ENCODE data around the gene MTMR1. TPM values are rescaled to one million over a fixed set of nuclear protein-coding genes. Genes with fewer than 3 reads are reported as not detected.
A peak's percentile ranks its signal among the peaks of the same experiment; 100 is the strongest.

MTMR1 gene
- total RNA-seq, 1 donor from 2014 or later = 52.6 TPM

GRCh38 chrX:150715184-150715583 lies 22.0 kb downstream of the MTMR1 start:
- DNase-seq (no peak), ATAC-seq (ENCODE audit: low read depth) (no peak)
- POLR2A ChIA-PET = interaction anchor here (1.1 to 2.1 kb wide), 2 partner anchors 22 to 25 kb away, joined by 3 to 20 read pairs; partner anchors contain the start of gene MTMR1
- intact Hi-C loops (cut with micrococcal nuclease) = loop anchor here (10.0 kb wide), 1 partner anchor 50 kb away; no protein-coding TSS in a partner anchor
- peak overlapping the region; percentile 35 for H3K27ac Mint-ChIP-seq
- peaks cover 42% of the 10 kb centered on the region for H3K4me1 Mint-ChIP-seq
- no peak for TF ChIP-seq CTCF (IDR thresholded peaks at IDR 0.05)
- CTCF ChIA-PET = interaction anchor here (0.9 to 3.6 kb wide), 8 partner anchors 15 to 39 kb away, joined by 3 to 36 read pairs (median 4); no protein-coding TSS in a partner anchor
- peaks cover 13% of the 10 kb centered on the region for H3K36me3 Mint-ChIP-seq (ENCODE audit: low read depth)
- no peaks in the 10 kb centered on the region for H3K27me3 Mint-ChIP-seq
- H3K4me3 Mint-ChIP-seq = no peak overlapping the region
- H3K9me3 Mint-ChIP-seq = no peaks in the 10 kb centered on the region

GRCh38 chrX:150719621-150720020 lies 26.4 kb downstream of the MTMR1 start:
- Mint-ChIP-seq H3K4me3 (no peak overlapping the region), H3K9me3 (no peaks in the 10 kb centered on the region), H3K36me3 (ENCODE audit: low read depth) (peaks cover 27% of the 10 kb centered on the region), H3K4me1 (peaks cover 20% of the 10 kb centered on the region), H3K27ac (no peak overlapping the region), H3K27me3 (no peaks in the 10 kb centered on the region)
- intact Hi-C loops (cut with micrococcal nuclease) = loop anchor here (10.0 kb wide), 1 partner anchor 55 kb away; no protein-coding TSS in a partner anchor
- CTCF ChIA-PET = interaction anchor here (1.5 kb wide), 1 partner anchor 17 kb away, joined by 3 read pairs; no protein-coding TSS in a partner anchor
- DNase-seq (no peak), ATAC-seq (ENCODE audit: low read depth) (no peak)
- POLR2A ChIA-PET = interaction anchor here (0.8 kb wide), 1 partner anchor 27 kb away, joined by 3 read pairs; no protein-coding TSS in a partner anchor
- no peak for TF ChIP-seq CTCF (IDR thresholded peaks at IDR 0.05)

- ATAC-seq (ENCODE audit: low read depth) (no peak), DNase-seq (no peak)
- Mint-ChIP-seq H3K4me3 (no peak overlapping the region), H3K4me1 (peaks cover 2% of the 10 kb centered on the region), H3K27ac (no peak overlapping the region), H3K9me3 (no peaks in the 10 kb centered on the region), H3K36me3 (ENCODE audit: low read depth) (peaks cover 76% of the 10 kb centered on the region), H3K27me3 (no peaks in the 10 kb centered on the region)
- no peak for TF ChIP-seq CTCF (IDR thresholded peaks at IDR 0.05)
- intact Hi-C loops (cut with micrococcal nuclease) = loop anchor here (10.0 kb wide), 1 partner anchor 365 kb away; the partner anchor contains the start of gene MAMLD1
- ChIA-PET CTCF (no interaction called here), POLR2A (no interaction called here)
Observed at GRCh38 chrX:150729956-150730355, 36.8 kb downstream of the MTMR1 start.

GRCh38 chrX:150730719-150731118 lies 37.5 kb downstream of the MTMR1 start:
- no peak overlapping the region for H3K27ac Mint-ChIP-seq
- DNase-seq (no peak), ATAC-seq (ENCODE audit: low read depth) (no peak)
- no peaks in the 10 kb centered on the region for H3K9me3 Mint-ChIP-seq
- peaks cover 8% of the 10 kb centered on the region for H3K4me1 Mint-ChIP-seq
- TF ChIP-seq CTCF (IDR thresholded peaks at IDR 0.05) = no peak
- H3K4me3 Mint-ChIP-seq = no peak overlapping the region
- intact Hi-C loops (cut with micrococcal nuclease) = loop anchor here (10.0 kb wide), 1 partner anchor 366 kb away; the partner anchor contains the start of gene MAMLD1
- POLR2A ChIA-PET = no interaction called here
- H3K27me3 Mint-ChIP-seq = no peaks in the 10 kb centered on the region
- H3K36me3 Mint-ChIP-seq (ENCODE audit: low read depth) = peaks cover 78% of the 10 kb centered on the region
- CTCF ChIA-PET = no interaction called here

- intact Hi-C loops (cut with micrococcal nuclease) = loop anchor here (10.0 kb wide), 1 partner anchor 367 kb away; the partner anchor contains the start of gene MAMLD1
- DNase-seq (no peak), ATAC-seq (ENCODE audit: low read depth) (no peak)
- H3K27ac Mint-ChIP-seq = no peak overlapping the region
- peaks cover 78% of the 10 kb centered on the region for H3K36me3 Mint-ChIP-seq (ENCODE audit: low read depth)
- ChIA-PET CTCF (no interaction called here), POLR2A (no interaction called here)
- peaks cover 18% of the 10 kb centered on the region for H3K4me1 Mint-ChIP-seq
- no peaks in the 10 kb centered on the region for H3K9me3 Mint-ChIP-seq
- no peaks in the 10 kb centered on the region for H3K27me3 Mint-ChIP-seq
- no peak overlapping the region for H3K4me3 Mint-ChIP-seq
- TF ChIP-seq CTCF (IDR thresholded peaks at IDR 0.05) = no peak
Observed at GRCh38 chrX:150731795-150732194, 38.6 kb downstream of the MTMR1 start.

Data from activated B cell treated with CpG ODN at 0.5 μM for 24 hours (primary cell).